GM19452 (cell line): ENCODE measurements around the gene TUFM.
"Not testable (repeated sequence)": the region's sequence is repeated elsewhere in the genome, so short reads cannot be mapped to it uniquely, and the experiment has no call there.

ENCODE experiments used
- ATAC-seq: cut with Tn5 transposase; IDR thresholded peaks from one replicate; pipeline ENCODE4 v1.9.1; 2021; ENCODE audit not compliant: unreplicated experiment

Gene TUFM

DNA sequence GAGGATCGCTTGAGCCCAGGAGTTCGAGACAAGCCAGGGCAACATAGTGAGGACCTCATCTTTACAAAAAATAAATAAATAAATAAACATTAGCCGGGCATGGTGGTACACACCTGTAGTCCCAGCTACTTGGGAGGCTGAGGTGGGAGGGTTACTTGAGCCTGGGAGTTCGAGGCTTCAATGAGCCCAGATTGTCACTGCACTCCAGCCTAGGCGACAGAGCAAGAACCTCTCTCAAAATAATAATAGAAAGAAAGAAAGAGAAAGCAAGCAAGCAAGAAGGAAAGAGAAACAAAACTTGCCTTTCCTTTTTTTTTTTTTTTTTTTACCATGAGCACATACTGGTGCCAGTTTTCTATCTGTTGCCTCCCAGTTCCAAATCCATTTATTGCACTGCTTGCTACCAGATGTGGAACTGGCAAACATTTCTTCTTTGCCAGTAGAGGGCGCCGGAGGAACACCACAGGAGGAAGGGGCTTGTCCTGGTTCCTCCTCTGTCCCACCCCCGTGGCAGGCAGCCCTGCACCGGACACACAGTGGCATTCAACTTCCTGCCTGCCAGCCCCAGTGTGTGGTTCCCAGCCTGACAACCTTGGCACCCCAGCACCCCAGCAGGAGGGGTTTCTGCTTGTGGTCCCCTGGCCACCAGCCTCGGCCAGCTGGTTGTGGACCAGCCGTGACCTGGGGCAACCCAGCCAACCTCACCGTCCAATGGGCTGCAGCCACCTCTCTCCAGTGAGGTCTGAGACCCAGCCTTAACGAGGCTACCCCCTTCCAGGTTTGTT, 43.7 kb downstream of the TUFM start:
- ATAC-seq = not testable (repeated sequence)
